ENCODE measurements around the gene PWWP2B. TPM values are rescaled to one million over a fixed set of nuclear protein-coding genes. Genes with fewer than 3 reads are reported as not detected.

Gene PWWP2B
- total RNA-seq, 1 donor from 2014 or later: 3.8 TPM

DNA sequence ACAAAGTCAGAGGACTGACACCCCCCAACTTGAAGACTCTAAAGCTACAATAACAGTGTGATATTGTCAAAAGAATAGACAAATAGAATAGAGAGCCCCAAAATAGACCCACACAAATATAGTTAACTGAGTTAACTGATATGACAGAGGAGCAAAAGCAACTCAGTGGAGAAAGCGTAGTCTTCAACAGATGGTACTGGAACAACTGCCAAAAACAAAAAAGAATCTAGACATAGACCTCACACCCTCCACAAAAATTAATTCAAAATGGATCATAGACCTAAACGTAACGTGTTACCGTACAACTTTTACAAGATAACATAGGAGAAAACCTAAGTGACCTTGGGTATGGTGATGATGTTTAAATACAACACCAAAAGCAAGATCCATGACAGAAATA is 28.6 kb upstream of the PWWP2B start:
- no peak for DNase-seq (ENCODE audit: low spot score)
- H3K4me3 Mint-ChIP-seq (ENCODE audit: low read depth): no peak overlapping the region
- H3K9me3 Mint-ChIP-seq: peaks cover 9% of the 10 kb centered on the region
- H3K27me3 Mint-ChIP-seq (ENCODE audit: low read depth): peaks cover 2% of the 10 kb centered on the region
- H3K4me1 Mint-ChIP-seq (ENCODE audit: low read depth): peaks cover 2% of the 10 kb centered on the region
- no peaks in the 10 kb centered on the region for H3K36me3 Mint-ChIP-seq (ENCODE audit: low read depth)
- intact Hi-C loops (cut with micrococcal nuclease): no loop called here
- H3K27ac Mint-ChIP-seq: no peak overlapping the region

DNA sequence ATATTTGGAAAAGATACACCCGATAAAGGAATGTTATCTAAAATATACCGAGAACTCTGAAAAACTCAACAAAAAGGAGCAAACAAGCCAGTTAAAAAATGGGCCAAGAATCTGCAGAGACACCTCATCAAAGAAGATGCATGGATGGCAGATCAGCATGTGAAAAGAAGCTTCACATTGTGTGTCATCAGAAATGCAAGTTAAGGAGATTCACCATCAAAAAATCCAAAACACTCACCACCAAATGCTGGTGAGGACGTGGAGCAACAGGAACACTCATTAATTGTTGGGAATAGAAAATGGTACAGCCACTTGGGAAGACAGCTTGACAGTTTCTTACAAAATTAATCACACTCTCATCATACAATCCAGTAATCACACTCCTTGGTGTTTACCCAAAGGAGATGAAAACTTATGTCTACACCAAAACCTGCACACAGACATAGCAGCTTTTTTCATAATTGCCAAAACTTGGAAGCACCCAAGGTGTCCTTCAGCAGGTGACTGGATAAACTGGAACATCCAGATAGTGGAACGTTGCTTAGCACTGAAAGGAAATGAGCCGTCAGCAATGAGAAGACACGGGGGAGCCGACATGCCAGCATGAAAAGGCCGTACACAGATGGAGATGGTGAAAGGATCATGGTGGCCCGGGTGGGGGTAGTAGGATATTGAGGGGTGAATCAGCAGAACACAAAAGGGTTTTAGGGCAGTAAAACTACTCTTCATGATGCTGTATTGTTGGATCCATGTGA is 27.9 kb upstream of the PWWP2B start:
- Mint-ChIP-seq H3K36me3 (ENCODE audit: low read depth) (no peaks in the 10 kb centered on the region), H3K4me1 (ENCODE audit: low read depth) (peaks cover 2% of the 10 kb centered on the region), H3K4me3 (ENCODE audit: low read depth) (no peak overlapping the region), H3K27ac (no peak overlapping the region), H3K9me3 (peaks cover 9% of the 10 kb centered on the region), H3K27me3 (ENCODE audit: low read depth) (peaks cover 2% of the 10 kb centered on the region)
- DNase-seq (ENCODE audit: low spot score): no peak
- intact Hi-C loops (cut with micrococcal nuclease): no loop called here

DNA sequence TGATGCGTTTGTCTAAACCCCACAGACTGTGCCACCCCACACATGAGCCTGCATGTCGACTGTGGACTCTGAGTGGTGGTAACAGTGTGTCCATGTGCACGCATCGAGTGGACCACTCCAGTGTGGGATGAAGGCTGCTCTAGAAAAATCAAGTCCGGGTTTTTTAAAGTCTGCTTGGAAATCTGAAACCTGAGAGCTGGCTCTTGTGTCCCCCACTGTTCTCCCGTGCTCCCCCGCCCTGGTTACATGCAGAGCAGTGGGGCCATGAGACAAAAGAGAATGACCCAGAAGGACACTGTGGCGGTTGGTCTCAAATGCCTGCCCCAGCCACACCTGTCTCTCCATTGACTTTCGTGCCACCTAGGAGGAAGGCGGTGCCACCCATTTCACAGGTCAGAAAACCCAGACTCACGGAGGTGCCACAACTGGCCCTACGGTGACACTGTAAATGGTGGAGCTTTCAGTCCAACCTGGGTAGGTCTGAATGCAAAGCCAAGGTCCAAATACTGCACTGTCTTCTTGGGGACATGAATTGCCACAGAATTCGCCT is 27.3 kb upstream of the PWWP2B start:
- H3K36me3 Mint-ChIP-seq (ENCODE audit: low read depth): no peaks in the 10 kb centered on the region
- no peak overlapping the region for H3K4me3 Mint-ChIP-seq (ENCODE audit: low read depth)
- intact Hi-C loops (cut with micrococcal nuclease): no loop called here
- DNase-seq (ENCODE audit: low spot score): no peak
- H3K27me3 Mint-ChIP-seq (ENCODE audit: low read depth): peaks cover 2% of the 10 kb centered on the region
- peaks cover 2% of the 10 kb centered on the region for H3K4me1 Mint-ChIP-seq (ENCODE audit: low read depth)
- no peak overlapping the region for H3K27ac Mint-ChIP-seq
- H3K9me3 Mint-ChIP-seq: peaks cover 3% of the 10 kb centered on the region

DNA sequence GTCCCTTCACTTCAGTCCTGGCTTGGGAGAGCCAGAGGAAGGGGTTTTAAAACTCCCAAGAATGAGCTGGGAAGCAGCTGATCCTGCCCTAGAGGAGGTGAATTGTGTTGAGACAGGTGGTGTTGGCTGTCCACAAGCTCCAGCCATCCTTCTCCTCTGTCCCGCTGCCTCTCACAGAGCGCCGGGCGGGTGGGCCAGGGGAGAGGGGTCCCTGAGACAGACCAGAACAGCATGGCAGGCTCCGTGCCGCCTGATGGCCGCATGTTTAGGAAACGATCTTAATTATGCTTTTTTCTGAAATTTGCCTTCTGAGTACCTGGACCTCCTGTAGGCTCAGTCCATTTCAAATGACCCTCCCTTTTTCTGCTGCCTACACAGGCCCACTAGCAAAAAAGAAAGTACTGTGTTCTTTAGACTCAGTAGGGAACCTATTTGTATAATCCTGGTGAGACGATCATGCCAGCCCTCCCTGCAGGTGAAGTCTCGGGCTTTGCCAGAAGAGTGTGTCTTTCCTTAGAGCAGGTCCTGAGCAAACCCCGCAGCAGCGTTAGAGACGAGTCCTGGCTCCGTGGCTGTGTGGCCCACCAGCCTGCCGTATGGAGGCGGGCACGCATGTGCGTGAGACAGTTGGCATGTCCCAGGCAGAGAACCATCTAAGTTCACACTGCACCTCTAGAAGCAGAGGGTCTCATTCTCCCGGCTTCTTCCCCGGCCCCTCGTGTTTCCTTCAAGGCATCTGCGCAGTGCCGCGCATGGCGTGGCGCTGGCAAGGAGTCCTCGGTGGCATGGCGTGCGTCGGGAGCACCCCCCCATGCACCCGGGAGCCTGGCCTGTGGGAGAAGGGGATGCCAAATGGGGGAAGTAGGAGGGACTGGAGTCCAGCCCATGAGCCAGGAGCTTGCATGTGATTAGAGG is 26.3 kb upstream of the PWWP2B start:
- intact Hi-C loops (cut with micrococcal nuclease): no loop called here
- Mint-ChIP-seq H3K36me3 (ENCODE audit: low read depth) (no peaks in the 10 kb centered on the region), H3K4me3 (ENCODE audit: low read depth) (no peak overlapping the region), H3K4me1 (ENCODE audit: low read depth) (peaks cover 2% of the 10 kb centered on the region), H3K27me3 (ENCODE audit: low read depth) (peaks cover 2% of the 10 kb centered on the region), H3K9me3 (no peaks in the 10 kb centered on the region), H3K27ac (no peak overlapping the region)
- DNase-seq (ENCODE audit: low spot score): no peak

DNA sequence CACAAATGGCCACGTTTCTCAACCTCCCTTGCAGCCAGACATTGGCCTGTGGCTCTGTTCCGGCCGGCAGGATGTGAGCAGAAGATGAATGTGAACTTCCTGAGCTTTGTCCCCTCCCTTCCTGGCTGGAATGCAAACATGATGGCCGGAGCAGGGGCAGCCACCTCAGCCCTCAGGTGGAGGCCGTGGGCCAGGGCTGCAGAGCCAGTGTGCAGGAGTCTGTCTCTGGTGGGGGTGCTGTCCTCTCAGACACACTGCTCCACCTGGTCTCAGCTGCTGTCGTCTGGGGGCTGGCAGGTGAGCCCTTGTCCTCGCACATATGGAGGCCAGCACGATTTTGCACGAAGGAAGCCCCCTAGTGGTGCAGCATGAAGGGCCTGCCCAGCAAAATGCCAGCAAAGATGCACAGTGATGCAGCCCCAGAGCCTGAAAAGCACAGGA is 25.3 kb upstream of the PWWP2B start:
- Mint-ChIP-seq H3K9me3 (no peaks in the 10 kb centered on the region), H3K27me3 (ENCODE audit: low read depth) (peaks cover 2% of the 10 kb centered on the region), H3K4me3 (ENCODE audit: low read depth) (no peak overlapping the region), H3K27ac (no peak overlapping the region), H3K4me1 (ENCODE audit: low read depth) (peaks cover 2% of the 10 kb centered on the region), H3K36me3 (ENCODE audit: low read depth) (no peaks in the 10 kb centered on the region)
- intact Hi-C loops (cut with micrococcal nuclease): no loop called here
- no peak for DNase-seq (ENCODE audit: low spot score)

DNA sequence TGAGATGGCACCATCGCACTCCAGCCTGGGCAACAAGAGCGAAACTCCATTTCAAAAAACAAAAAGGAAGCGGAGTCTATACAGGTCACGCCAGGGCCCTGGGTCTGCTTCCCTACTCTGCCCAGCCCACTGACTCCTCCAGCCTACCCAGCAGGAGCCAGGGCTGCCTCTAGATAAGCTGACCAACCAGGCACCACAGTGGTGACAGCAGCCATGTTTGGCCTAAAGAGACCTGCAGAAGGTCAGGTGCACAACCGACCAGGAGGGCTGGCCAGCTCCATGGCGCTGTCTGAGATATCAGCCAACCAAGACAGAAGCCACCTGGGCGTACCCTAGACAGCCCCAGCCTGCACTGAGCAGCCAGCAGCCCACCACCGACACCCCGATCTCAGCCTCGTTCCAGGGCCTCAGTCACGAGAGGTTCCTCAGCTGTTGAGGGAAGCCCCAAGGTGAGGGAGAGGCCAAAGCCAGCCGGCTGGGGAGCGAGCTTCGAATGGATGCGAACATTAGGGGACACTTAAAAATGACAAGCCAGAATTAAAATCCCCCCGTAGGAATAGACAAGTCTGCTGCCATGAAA is 24.4 kb upstream of the PWWP2B start:
- H3K9me3 Mint-ChIP-seq: no peaks in the 10 kb centered on the region
- H3K27me3 Mint-ChIP-seq (ENCODE audit: low read depth): peaks cover 2% of the 10 kb centered on the region
- no peak overlapping the region for H3K4me3 Mint-ChIP-seq (ENCODE audit: low read depth)
- H3K4me1 Mint-ChIP-seq (ENCODE audit: low read depth): peaks cover 2% of the 10 kb centered on the region
- no peak overlapping the region for H3K27ac Mint-ChIP-seq
- no peaks in the 10 kb centered on the region for H3K36me3 Mint-ChIP-seq (ENCODE audit: low read depth)
- DNase-seq (ENCODE audit: low spot score): no peak
- intact Hi-C loops (cut with micrococcal nuclease): no loop called here

DNA sequence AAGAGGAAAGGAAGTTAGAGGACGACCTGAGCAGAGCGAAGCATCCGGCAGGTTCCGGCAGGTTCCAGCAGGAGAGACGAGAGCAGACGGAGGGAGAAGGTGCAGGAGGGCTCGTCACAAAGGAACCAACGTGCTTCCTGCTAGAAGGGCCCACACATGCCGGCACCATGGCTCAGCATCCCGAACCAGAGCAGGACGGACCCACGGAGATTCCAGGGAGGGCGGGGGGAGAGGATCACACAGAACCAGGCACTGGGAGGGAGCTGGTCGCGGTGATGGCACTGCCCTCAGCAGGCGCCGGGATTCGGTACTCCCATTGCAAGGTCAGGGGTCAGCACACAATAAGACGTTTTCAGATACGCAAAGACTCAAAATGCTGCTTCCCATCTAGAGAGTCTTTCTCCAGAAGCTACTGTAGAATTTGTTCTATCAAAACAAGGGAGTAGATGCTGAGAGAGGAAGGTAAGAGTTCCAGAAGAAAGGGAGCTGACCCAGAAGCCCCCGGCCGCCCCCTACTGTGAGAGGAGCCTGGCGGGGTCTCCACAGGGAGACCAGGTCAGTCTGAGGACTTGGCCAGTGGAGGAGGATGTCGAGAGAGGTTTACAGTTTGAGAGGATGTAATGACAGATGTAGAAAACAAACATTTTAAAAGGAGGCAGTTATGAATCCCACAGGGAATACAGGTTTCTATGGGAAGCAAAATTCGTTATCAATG is 23.6 kb upstream of the PWWP2B start:
- Mint-ChIP-seq H3K4me1 (ENCODE audit: low read depth) (peaks cover 2% of the 10 kb centered on the region), H3K36me3 (ENCODE audit: low read depth) (no peaks in the 10 kb centered on the region), H3K9me3 (no peaks in the 10 kb centered on the region), H3K27me3 (ENCODE audit: low read depth) (peaks cover 2% of the 10 kb centered on the region), H3K4me3 (ENCODE audit: low read depth) (no peak overlapping the region), H3K27ac (no peak overlapping the region)
- DNase-seq (ENCODE audit: low spot score): no peak
- intact Hi-C loops (cut with micrococcal nuclease): no loop called here

DNA sequence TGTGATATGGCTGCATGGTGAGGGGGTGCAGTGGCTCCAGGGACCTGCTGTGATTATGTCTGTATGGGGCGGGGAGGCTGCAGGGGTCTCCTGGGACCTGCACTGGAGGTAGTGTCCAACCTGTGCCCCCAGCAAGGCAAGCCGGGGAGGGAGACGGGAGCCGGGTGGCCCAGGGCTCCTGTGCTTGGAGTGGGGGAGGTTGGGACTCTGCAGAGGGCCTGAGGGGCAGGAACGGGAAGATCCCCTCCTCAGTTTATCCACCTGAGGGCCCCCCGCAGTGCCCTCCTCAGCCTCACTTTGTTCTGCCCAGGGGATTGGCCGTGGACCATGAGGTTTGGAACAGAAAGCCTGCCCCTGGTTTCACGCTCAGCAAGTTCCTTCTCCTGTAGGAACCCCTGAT is 22.8 kb upstream of the PWWP2B start:
- intact Hi-C loops (cut with micrococcal nuclease): no loop called here
- peaks cover 2% of the 10 kb centered on the region for H3K27me3 Mint-ChIP-seq (ENCODE audit: low read depth)
- no peak overlapping the region for H3K4me3 Mint-ChIP-seq (ENCODE audit: low read depth)
- no peaks in the 10 kb centered on the region for H3K36me3 Mint-ChIP-seq (ENCODE audit: low read depth)
- H3K4me1 Mint-ChIP-seq (ENCODE audit: low read depth): peaks cover 2% of the 10 kb centered on the region
- DNase-seq (ENCODE audit: low spot score): no peak
- no peak overlapping the region for H3K27ac Mint-ChIP-seq
- H3K9me3 Mint-ChIP-seq: no peaks in the 10 kb centered on the region

DNA sequence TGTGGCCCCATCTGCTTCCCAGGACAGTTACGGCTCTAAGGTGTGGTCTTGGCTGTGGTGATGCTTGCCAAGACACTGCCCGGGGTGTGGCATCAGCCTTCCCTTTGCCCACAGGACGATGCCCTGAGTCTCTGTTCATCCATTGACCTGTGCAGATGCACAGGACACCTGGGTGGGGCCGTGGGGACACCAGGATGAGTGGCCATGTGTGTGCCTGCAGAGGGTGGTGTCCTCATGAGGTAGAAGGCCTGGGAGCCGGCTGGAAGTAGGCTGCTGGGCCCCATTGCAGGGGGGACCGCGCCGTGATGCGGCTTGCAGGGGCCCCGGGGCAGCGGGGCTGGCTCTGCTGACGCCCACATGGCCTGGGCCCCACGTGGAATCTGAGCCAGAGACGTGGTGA is 22.4 kb upstream of the PWWP2B start:
- intact Hi-C loops (cut with micrococcal nuclease): no loop called here

DNA sequence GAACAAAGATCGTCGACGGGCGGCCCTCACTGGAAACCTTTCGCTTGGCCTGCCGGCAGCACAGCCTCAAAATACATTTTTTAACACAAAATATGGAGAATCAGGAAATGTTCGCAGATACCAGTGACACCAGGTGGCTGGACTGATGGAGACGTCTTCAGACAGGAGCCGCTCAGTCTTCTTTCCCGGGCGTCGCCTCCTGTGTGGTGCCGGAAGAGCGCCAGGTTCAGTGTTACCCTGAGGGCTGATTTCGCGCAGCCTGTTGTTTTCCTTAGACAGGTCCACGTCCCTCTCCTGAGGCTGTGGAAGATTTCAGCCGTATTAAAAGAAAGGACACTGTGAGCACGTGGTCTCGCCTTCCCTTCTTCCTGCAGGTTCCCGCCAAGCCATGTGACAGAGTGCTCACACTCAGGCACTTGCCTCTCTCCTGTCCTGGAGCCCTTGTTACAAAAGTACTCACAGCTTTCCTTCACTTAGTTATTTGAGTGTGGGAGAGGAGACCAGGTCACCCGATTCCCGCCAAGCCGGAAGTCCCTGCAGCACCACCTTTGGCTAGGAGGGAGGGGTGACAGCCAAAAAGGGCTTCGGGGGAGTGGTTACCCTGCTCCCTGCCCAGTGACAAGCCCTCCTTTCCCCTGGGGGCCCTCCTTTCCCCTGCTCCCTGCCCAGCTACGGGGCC is 21.7 kb upstream of the PWWP2B start:
- DNase-seq (ENCODE audit: low spot score): no peak
- no peaks in the 10 kb centered on the region for H3K36me3 Mint-ChIP-seq (ENCODE audit: low read depth)
- H3K27ac Mint-ChIP-seq: no peak overlapping the region
- H3K4me3 Mint-ChIP-seq (ENCODE audit: low read depth): no peak overlapping the region
- intact Hi-C loops (cut with micrococcal nuclease): no loop called here
- no peaks in the 10 kb centered on the region for H3K9me3 Mint-ChIP-seq
- H3K4me1 Mint-ChIP-seq (ENCODE audit: low read depth): peaks cover 2% of the 10 kb centered on the region
- H3K27me3 Mint-ChIP-seq (ENCODE audit: low read depth): peaks cover 2% of the 10 kb centered on the region

More for the DNA sequence above, 22.4 kb upstream of the PWWP2B start:
- no peak for DNase-seq (ENCODE audit: low spot score)
- H3K27ac Mint-ChIP-seq: no peak overlapping the region
- H3K4me1 Mint-ChIP-seq (ENCODE audit: low read depth): peaks cover 2% of the 10 kb centered on the region
- no peaks in the 10 kb centered on the region for H3K36me3 Mint-ChIP-seq (ENCODE audit: low read depth)
- H3K4me3 Mint-ChIP-seq (ENCODE audit: low read depth): no peak overlapping the region
- H3K9me3 Mint-ChIP-seq: no peaks in the 10 kb centered on the region
- peaks cover 2% of the 10 kb centered on the region for H3K27me3 Mint-ChIP-seq (ENCODE audit: low read depth)

DNA sequence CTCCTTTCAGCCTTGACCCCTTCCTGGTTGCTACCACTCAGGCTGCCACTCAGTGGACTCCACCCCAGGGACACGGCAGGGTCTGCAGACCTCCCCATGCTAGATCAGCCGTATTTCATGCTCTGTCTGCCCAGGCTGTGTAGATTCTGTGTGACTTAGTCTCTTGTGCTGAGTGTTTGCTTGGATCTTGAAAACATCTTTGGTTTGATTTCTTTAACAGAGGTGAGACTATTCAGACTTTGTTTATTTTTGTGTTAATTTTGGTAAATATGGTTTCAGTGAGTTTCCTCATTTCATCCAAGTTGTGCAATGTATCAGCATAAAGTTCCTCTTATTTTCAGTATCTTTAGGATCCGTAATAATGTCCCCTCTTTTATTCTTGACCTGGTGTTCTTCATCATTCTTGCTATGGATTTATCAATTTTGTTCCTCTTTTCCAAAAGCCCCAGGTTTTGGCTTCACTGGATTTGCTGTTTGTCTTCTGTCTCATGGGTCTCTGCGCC is 21.2 kb upstream of the PWWP2B start:
- no peak for DNase-seq (ENCODE audit: low spot score)
- no peaks in the 10 kb centered on the region for H3K9me3 Mint-ChIP-seq
- no peak overlapping the region for H3K4me3 Mint-ChIP-seq (ENCODE audit: low read depth)
- peaks cover 2% of the 10 kb centered on the region for H3K4me1 Mint-ChIP-seq (ENCODE audit: low read depth)
- peaks cover 2% of the 10 kb centered on the region for H3K27me3 Mint-ChIP-seq (ENCODE audit: low read depth)
- no peaks in the 10 kb centered on the region for H3K36me3 Mint-ChIP-seq (ENCODE audit: low read depth)
- no peak overlapping the region for H3K27ac Mint-ChIP-seq
- intact Hi-C loops (cut with micrococcal nuclease): no loop called here

DNA sequence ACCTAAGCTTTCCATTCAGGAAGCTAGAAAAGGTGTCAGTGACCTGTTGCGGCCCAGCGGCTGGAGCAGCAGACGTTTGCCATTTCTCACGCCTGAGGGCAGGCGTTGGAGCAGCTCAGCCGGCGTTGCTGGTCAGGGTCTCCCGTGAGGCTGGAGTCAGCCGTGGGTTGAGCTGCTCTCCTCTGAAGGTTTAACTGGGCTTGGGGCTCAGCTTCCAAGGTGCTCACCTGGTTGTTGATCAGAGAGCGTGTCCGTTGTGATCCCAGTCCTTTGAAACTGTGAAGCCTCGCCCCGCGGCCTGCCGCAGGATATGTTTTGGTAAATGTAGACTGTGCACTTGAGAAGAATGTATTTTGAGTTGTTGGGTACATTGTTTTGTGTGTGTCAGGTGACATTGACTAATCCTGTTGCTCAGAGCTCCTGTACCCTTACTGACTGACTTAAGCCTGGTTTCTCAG is 20.6 kb upstream of the PWWP2B start:
- intact Hi-C loops (cut with micrococcal nuclease): no loop called here
- DNase-seq (ENCODE audit: low spot score): no peak
- Mint-ChIP-seq H3K9me3 (no peaks in the 10 kb centered on the region), H3K27ac (no peak overlapping the region), H3K4me1 (ENCODE audit: low read depth) (peaks cover 3% of the 10 kb centered on the region), H3K4me3 (ENCODE audit: low read depth) (no peak overlapping the region), H3K27me3 (ENCODE audit: low read depth) (peaks cover 2% of the 10 kb centered on the region), H3K36me3 (ENCODE audit: low read depth) (no peaks in the 10 kb centered on the region)
